ACC112 (cell line): Measurements from ENCODE around the gene EFR3B.
A peak's percentile ranks its signal among the peaks of the same experiment; 100 is the strongest.
"Not testable (repeated sequence)": the region's sequence is repeated elsewhere in the genome, so short reads cannot be mapped to it uniquely, and the experiment has no call there.

Source experiments
- H2AFZ ChIP-seq: fragments of 200-600 bp; sonication (generic); one replicate; pipeline ENCODE4 v1.6.0; 2017; ENCODE audit warnings: antibody characterized with exemption, low read length; ENCODE audit not compliant: unreplicated experiment
- H3K27ac ChIP-seq: fragments of 200-600 bp; sonication (generic); 2 replicates; pipeline ENCODE4 v1.5.1; 2014; ENCODE audit warnings: low read depth, mild to moderate bottlenecking, antibody characterized with exemption, low read length, moderate library complexity
- H3K27me3 ChIP-seq: fragments of 200-600 bp; sonication (generic); 2 replicates; pipeline ENCODE4 v1.6.1; 2014; ENCODE audit warnings: mild to moderate bottlenecking, antibody characterized with exemption, low read length, moderate library complexity, mixed read lengths; ENCODE audit not compliant: insufficient read depth
- H3K36me3 ChIP-seq: fragments of 200-600 bp; sonication (generic); 2 replicates; pipeline ENCODE4 v1.6.1; 2016; ENCODE audit warnings: mild to moderate bottlenecking, antibody characterized with exemption, low read length, moderate library complexity, mixed read lengths; ENCODE audit not compliant: insufficient read depth
- H3K4me1 ChIP-seq: fragments of 200-600 bp; sonication (generic); one replicate; pipeline ENCODE4 v1.6.1; 2016; ENCODE audit warnings: low read length, mixed read lengths; ENCODE audit not compliant: insufficient read depth, unreplicated experiment, control insufficient read depth
- H3K4me3 ChIP-seq: fragments of 200-600 bp; sonication (generic); 2 replicates; pipeline ENCODE4 v1.5.1; 2014; ENCODE audit warnings: mild to moderate bottlenecking, low read depth, low read length
- H3K79me2 ChIP-seq: fragments of 200-600 bp; sonication (generic); one replicate; pipeline ENCODE4 v1.6.0; 2016; ENCODE audit warnings: low read length; ENCODE audit not compliant: control insufficient read depth, unreplicated experiment, insufficient read depth

The EFR3B gene

GRCh38 chr2:25088817-25089516 is 47.1 kb downstream of the EFR3B start:
- Histone ChIP-seq H3K79me2 (no peaks in the 10 kb centered on the region), H3K36me3 (no peaks in the 10 kb centered on the region), H3K4me3 (no peak overlapping the region), H3K27me3 (no peaks in the 10 kb centered on the region), H3K4me1 (no peaks in the 10 kb centered on the region), H3K27ac (no peak overlapping the region), H2AFZ (no peak overlapping the region)

- Histone ChIP-seq H3K36me3 (no peaks in the 10 kb centered on the region), H3K27me3 (no peaks in the 10 kb centered on the region), H3K4me3 (no peak overlapping the region), H3K79me2 (no peaks in the 10 kb centered on the region), H3K4me1 (no peaks in the 10 kb centered on the region), H2AFZ (no peak overlapping the region), H3K27ac (no peak overlapping the region)
Measured at GRCh38 chr2:25089605-25090315, 47.9 kb downstream of the EFR3B start.

GRCh38 chr2:25090801-25091200 is 48.9 kb downstream of the EFR3B start:
- H3K4me1 ChIP-seq, result no peaks in the 10 kb centered on the region
- H3K79me2 ChIP-seq, result no peaks in the 10 kb centered on the region
- no peak overlapping the region for H3K27ac ChIP-seq
- H3K4me3 ChIP-seq, result no peak overlapping the region
- no peak overlapping the region for H2AFZ ChIP-seq
- H3K36me3 ChIP-seq, result no peaks in the 10 kb centered on the region
- H3K27me3 ChIP-seq, result no peaks in the 10 kb centered on the region

GRCh38 chr2:25091265-25091664 is 49.4 kb downstream of the EFR3B start:
- no peak overlapping the region for H2AFZ ChIP-seq
- no peaks in the 10 kb centered on the region for H3K4me1 ChIP-seq
- H3K79me2 ChIP-seq, result no peaks in the 10 kb centered on the region
- H3K36me3 ChIP-seq, result no peaks in the 10 kb centered on the region
- no peaks in the 10 kb centered on the region for H3K27me3 ChIP-seq
- no peak overlapping the region for H3K4me3 ChIP-seq
- H3K27ac ChIP-seq, result no peak overlapping the region

GRCh38 chr2:25098056-25098455 is 56.2 kb downstream of the EFR3B start:
- no peaks in the 10 kb centered on the region for H3K79me2 ChIP-seq
- H3K4me1 ChIP-seq, result peaks cover 4% of the 10 kb centered on the region
- H3K4me3 ChIP-seq, result no peak overlapping the region
- H3K36me3 ChIP-seq, result no peaks in the 10 kb centered on the region
- peaks cover 4% of the 10 kb centered on the region; the same call in 1 of the 2 replicates for H3K27me3 ChIP-seq
- no peak overlapping the region for H2AFZ ChIP-seq
- no peak overlapping the region for H3K27ac ChIP-seq

- Histone ChIP-seq H3K27ac (no peak overlapping the region), H2AFZ (no peak overlapping the region)
Measured at GRCh38 chr2:25098670-25099486, 57.0 kb downstream of the EFR3B start.

GRCh38 chr2:25102352-25102751 is 60.5 kb downstream of the EFR3B start:
- peaks cover 25% of the 10 kb centered on the region for H3K4me1 ChIP-seq
- not testable (repeated sequence) for H3K4me3 ChIP-seq, H3K27me3 ChIP-seq, H2AFZ ChIP-seq, H3K27ac ChIP-seq, H3K79me2 ChIP-seq, H3K36me3 ChIP-seq

More at GRCh38 chr2:25098670-25099486, 57.0 kb downstream of the EFR3B start:
- Histone ChIP-seq H3K27me3 (peaks cover 4% of the 10 kb centered on the region; the same call in 1 of the 2 replicates), H3K79me2 (no peaks in the 10 kb centered on the region), H3K4me3 (no peak overlapping the region), H3K4me1 (peaks cover 8% of the 10 kb centered on the region), H3K36me3 (no peaks in the 10 kb centered on the region)

- Histone ChIP-seq H3K36me3 (no peaks in the 10 kb centered on the region), H3K4me3 (no peak overlapping the region), H3K79me2 (no peaks in the 10 kb centered on the region), H3K27ac (no peak overlapping the region), H3K27me3 (peaks cover 4% of the 10 kb centered on the region; the same call in 1 of the 2 replicates), H3K4me1 (peaks cover 25% of the 10 kb centered on the region), H2AFZ (no peak overlapping the region)
Measured at GRCh38 chr2:25103287-25103871, 61.5 kb downstream of the EFR3B start.

GRCh38 chr2:25104736-25105135 is 62.9 kb downstream of the EFR3B start:
- Histone ChIP-seq H3K4me1 (peaks cover 25% of the 10 kb centered on the region), H3K4me3 (no peak overlapping the region), H3K36me3 (no peaks in the 10 kb centered on the region), H2AFZ (no peak overlapping the region), H3K27me3 (peaks cover 4% of the 10 kb centered on the region; the same call in 1 of the 2 replicates), H3K79me2 (no peaks in the 10 kb centered on the region), H3K27ac (no peak overlapping the region)

- Histone ChIP-seq H2AFZ (no peak overlapping the region), H3K27ac (peak overlapping the region; percentile 75), H3K79me2 (no peaks in the 10 kb centered on the region), H3K27me3 (peaks cover 4% of the 10 kb centered on the region; the same call in 1 of the 2 replicates), H3K4me1 (peaks cover 25% of the 10 kb centered on the region), H3K36me3 (no peaks in the 10 kb centered on the region), H3K4me3 (peak overlapping the region; percentile 54)
Measured at GRCh38 chr2:25105336-25106085, 63.6 kb downstream of the EFR3B start.
